AG10803 (cell line): Measurements from ENCODE around the gene DLG2.

ENCODE experiments used
- DNase-seq: peaks from one replicate; pipeline ENCODE4 v3.0.0; 2010; ENCODE audit warnings: low read depth
- H3K4me3 ChIP-seq: 2 replicates; pipeline ENCODE4 v1.5.1; 2011; ENCODE audit warnings: mild to moderate bottlenecking, low read length, control low read depth
- TF ChIP-seq, protein P1 (sequence below): conservative IDR thresholded peaks from 2 replicates; pipeline ENCODE4 v1.5.1; 2011; ENCODE audit warnings: mild to moderate bottlenecking, low read length, control low read depth, inconsistent platforms

The DLG2 gene

GRCh38 chr11:83715927-83716535 lies 1911.1 kb downstream of the DLG2 start:
- TF ChIP-seq, protein P1, sequence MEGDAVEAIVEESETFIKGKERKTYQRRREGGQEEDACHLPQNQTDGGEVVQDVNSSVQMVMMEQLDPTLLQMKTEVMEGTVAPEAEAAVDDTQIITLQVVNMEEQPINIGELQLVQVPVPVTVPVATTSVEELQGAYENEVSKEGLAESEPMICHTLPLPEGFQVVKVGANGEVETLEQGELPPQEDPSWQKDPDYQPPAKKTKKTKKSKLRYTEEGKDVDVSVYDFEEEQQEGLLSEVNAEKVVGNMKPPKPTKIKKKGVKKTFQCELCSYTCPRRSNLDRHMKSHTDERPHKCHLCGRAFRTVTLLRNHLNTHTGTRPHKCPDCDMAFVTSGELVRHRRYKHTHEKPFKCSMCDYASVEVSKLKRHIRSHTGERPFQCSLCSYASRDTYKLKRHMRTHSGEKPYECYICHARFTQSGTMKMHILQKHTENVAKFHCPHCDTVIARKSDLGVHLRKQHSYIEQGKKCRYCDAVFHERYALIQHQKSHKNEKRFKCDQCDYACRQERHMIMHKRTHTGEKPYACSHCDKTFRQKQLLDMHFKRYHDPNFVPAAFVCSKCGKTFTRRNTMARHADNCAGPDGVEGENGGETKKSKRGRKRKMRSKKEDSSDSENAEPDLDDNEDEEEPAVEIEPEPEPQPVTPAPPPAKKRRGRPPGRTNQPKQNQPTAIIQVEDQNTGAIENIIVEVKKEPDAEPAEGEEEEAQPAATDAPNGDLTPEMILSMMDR, result no peak
- DNase-seq, result no peak
- no peak overlapping the region for H3K4me3 ChIP-seq

DNA sequence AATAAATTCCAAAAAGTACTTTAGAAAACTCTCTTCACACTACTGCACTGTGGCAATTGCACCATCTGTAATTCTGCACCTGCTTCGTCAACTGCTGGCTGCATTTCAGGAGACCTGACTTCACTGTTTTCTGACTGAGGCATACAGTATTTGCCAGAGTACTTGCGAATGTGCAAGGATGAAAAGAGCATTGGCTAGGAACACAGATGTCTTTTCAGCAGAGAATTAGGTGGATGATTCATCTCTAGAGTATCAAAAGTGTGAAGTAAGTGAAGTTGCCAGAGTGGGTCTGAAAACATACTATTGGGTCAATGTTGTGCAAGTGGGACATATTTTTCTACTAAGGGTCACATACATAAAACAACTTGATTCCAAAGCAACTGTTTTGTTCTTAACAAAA lies 1913.4 kb downstream of the DLG2 start:
- peak; percentile 48 for DNase-seq
- no peak overlapping the region for H3K4me3 ChIP-seq
- TF ChIP-seq, protein P1, result no peak

DNA sequence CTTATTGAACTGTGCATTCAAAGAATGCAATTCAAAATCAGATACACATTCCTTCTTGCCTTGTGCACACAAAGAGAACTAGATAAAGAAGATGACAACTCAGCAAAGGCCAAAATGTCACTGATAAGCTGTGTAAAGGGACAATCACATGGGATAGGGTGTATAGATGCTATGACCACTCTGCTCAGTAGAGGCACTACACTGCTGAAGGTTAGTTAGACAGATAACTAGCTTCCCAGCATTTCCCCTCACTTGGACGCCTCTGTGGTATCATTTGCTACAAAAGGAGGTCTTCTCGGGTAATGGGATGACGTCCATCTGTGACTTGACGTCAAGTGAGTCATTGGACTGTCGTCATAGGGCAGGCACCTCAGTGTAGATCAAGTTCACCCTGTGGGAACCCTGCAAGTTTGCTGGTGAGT lies 1916.0 kb downstream of the DLG2 start:
- no peak overlapping the region for H3K4me3 ChIP-seq
- no peak for DNase-seq
- TF ChIP-seq, protein P1, result no peak

DNA sequence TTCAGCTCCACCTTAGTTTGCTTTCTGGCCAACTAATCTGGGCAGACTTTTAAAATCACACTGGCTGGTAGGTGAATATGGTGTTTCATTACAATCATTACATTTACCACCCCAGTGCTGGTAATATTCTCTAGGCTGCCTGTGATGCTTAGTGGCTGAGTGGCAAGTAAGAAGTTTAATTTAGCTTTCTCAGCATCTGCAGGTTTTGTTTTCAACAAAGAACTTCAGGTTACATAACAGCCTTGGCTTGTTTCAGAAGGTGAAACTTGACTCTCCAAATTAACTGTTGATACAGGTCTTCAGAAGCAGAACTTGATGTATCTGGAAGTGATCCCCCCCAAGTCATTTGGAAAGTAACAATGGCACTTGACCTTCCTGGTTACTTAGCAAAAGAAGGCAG lies 1917.7 kb downstream of the DLG2 start:
- DNase-seq, result no peak
- TF ChIP-seq, protein P1, result no peak
- H3K4me3 ChIP-seq, result no peak overlapping the region

DNA sequence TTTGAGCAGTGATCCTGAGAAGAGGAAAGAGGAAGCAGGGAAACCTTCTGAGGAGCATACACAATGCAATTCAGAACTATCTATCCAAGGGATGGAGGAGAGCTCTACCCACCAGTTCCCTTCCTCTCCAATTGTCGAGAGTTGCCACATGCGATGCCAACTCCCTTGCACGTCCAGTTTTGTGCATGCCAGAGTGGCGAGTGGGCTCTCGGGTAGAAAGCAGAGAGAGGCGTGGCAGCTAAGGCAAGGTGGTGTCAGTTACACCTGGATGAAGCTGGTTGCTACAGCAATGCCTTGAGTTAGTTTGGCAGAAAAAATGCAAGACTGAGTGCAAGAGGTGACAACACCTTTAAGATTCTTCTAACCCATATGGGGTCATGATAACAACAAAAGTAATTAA lies 1920.6 kb downstream of the DLG2 start:
- DNase-seq, result no peak

DNA sequence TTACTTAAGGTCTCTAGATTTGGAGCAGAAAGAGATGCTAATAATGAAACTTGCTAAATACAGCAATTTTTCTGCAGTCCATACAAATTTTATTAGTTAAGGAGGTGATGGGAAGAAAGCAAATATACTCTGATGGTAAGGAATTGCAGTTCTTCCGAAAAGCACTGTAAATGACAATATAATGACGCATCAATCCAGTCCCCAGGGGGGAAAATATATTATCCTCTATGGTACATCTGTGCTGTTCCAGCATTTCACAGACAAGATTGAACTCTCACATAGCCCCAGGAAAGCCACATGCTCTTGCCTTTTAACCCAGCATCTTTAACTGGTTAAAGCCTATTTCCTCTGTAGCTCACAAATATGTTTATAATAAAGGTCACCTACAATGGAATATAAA lies 1924.3 kb downstream of the DLG2 start:
- DNase-seq, result no peak
- TF ChIP-seq, protein P1, result no peak
- no peak overlapping the region for H3K4me3 ChIP-seq

More for the DNA sequence above, 1920.6 kb downstream of the DLG2 start:
- H3K4me3 ChIP-seq, result no peak overlapping the region
- TF ChIP-seq, protein P1, result no peak

DNA sequence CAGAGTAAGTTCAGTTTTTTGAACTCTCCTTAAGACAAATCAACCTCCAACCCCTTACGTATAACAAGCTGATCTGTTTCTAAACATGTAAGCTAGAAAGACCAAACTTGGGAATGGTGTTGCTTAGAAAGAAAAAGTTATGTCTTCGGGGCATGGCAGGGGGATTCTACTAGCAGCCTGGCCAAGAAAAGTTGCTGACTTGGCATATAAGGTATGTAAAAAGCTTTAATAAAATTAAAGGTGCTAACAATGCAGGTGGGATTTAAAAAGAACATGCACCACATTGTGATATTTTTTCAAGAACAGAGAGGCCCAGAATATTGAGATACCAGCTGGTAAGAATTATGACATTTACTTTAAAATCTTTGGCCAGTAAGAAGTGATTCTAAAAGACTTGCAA lies 1929.6 kb downstream of the DLG2 start:
- TF ChIP-seq, protein P1, result no peak
- H3K4me3 ChIP-seq, result no peak overlapping the region
- DNase-seq, result no peak
